ENCODE results near the gene PAM16.

DNA sequence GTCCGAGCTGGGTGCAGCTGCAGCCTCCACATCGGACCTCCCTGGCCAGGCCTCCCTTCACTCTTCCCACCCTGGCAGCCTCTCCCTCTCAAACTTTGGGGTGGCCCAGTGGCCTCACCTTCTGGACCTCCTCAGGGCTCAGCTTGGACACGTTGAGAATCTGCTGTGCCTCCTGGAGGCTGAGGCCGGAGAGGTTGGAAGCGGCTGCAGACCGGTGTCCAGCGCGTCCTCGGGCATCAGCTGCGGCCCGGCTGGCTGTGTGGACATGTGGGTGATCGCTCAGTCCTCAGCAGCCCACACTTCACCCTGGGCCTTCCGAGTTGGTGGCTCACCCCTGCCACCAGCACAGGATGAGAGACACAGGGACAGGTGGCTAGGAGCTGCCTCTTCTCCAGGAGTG is 9.9 kb downstream of the PAM16 start:
- TF ChIP-seq CC2D1A (IDR thresholded peaks at IDR 0.05) (no peak), POLR2AphosphoS5 (IDR thresholded peaks at IDR 0.05; ENCODE audit: control insufficient read depth, insufficient read depth, low read depth, low read length) (no peak), HNRNPLL (IDR thresholded peaks at IDR 0.05; ENCODE audit: low read depth, low read length, poor library complexity, severe bottlenecking) (no peak), CHCHD3 (CRISPR knock-in tag; IDR thresholded peaks at IDR 0.05) (no peak), HEY1 (CRISPR knock-in tag; IDR thresholded peaks at IDR 0.05; ENCODE audit: borderline replicate concordance) (no peak)
- TF ChIP-seq, protein P1, sequence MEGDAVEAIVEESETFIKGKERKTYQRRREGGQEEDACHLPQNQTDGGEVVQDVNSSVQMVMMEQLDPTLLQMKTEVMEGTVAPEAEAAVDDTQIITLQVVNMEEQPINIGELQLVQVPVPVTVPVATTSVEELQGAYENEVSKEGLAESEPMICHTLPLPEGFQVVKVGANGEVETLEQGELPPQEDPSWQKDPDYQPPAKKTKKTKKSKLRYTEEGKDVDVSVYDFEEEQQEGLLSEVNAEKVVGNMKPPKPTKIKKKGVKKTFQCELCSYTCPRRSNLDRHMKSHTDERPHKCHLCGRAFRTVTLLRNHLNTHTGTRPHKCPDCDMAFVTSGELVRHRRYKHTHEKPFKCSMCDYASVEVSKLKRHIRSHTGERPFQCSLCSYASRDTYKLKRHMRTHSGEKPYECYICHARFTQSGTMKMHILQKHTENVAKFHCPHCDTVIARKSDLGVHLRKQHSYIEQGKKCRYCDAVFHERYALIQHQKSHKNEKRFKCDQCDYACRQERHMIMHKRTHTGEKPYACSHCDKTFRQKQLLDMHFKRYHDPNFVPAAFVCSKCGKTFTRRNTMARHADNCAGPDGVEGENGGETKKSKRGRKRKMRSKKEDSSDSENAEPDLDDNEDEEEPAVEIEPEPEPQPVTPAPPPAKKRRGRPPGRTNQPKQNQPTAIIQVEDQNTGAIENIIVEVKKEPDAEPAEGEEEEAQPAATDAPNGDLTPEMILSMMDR (IDR thresholded peaks at IDR 0.05 in 2 of 3, conservative IDR thresholded peaks at IDR 0.05 in 1 of 3; ENCODE audit: insufficient read depth in 2 of 3, low read depth in 1 of 3, low read length in 3 of 3): no peak

Measured in K562 (cell line).